ENCODE measurements around the gene IQCM.

The IQCM gene

GRCh38 chr4:149768477-149768876 is 47.2 kb downstream of the IQCM start:
- no peak for DNase-seq (ENCODE audit: low spot score)

DNA sequence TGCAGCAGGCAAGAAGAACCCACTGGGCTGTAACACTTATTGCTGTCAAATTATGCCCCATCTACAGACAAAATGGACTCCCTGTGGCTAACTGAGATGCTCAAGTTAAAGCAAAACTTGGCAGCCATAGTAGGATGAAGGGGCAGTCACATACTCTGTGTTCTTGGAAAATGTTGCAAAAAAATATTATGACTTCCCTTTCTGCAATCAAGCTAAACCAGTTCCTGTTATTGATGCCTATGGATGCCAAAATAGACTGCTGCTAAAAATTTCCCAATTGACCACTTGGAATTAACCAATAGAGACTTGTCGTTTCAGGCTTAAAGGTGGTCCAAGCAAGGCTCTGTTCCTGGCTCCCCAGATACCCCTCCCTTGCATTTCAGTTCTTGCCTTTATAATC is 49.5 kb downstream of the IQCM start:
- DNase-seq (ENCODE audit: low spot score): no peak

- DNase-seq (ENCODE audit: low spot score): peak; percentile 61
Measured at GRCh38 chr4:149765630-149766029, 50.0 kb downstream of the IQCM start.

DNA sequence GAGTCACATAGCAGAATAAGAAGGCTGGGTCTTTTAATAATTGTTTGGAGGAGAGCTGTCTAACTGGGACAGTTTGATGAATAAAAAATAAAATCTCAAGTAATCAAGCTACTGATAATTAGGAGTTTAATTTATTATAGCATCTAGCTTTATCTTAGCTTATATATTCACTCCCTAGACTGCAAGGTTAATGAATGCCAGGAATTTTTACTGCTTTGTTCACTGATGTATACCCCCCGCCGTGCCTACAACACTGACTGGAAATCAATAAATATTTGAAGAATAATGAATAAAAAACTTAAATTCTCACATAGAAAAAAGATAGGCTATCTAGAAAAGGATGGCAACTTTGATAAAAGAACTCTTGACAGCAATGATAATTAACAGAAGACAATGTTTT is 59.7 kb downstream of the IQCM start:
- DNase-seq (ENCODE audit: low spot score): no peak

DNA sequence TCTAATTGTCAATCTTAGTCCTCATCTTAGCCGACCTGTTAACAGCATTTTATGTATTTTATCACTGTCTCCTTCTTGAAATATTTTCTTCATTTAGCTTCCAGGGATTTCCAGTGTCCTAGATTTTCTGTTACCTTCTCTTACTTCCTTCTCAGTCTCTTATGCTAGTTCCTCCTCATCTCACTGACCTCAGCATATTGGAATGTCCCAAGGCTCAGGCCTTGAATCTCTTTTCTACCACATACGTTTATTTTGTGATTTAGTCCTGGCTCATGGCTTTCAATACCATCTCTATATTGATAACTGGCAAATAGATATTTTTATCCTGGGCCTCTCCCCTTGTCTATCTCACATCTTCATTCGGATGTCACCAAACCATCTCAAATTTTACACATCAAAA is 61.1 kb downstream of the IQCM start:
- peak; percentile 27 for DNase-seq (ENCODE audit: low spot score)

GRCh38 chr4:149752729-149753128 is 62.9 kb downstream of the IQCM start:
- no peak for DNase-seq (ENCODE audit: low spot score)

- no peak for DNase-seq (ENCODE audit: low spot score)
Measured at GRCh38 chr4:149751174-149751573, 64.5 kb downstream of the IQCM start.

DNA sequence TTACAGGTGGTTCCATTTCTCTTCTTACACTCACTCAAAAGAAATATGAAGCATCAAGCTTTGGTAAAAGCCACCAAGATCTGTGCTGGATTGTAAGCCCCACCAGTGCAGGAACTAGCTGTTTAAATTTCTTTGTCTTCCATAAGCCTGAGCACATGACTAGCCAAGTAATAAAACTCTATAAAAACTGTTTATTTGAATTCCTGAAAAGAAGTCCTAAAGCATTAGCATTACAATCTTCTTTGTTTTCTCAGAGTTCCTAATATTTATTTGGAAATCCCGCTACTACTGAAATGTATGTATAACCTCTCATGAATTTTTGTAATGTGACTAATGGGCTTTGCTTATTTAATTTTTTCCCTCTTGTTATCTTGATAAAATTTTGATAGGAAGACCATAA is 65.9 kb downstream of the IQCM start:
- no peak for DNase-seq (ENCODE audit: low spot score)

DNA sequence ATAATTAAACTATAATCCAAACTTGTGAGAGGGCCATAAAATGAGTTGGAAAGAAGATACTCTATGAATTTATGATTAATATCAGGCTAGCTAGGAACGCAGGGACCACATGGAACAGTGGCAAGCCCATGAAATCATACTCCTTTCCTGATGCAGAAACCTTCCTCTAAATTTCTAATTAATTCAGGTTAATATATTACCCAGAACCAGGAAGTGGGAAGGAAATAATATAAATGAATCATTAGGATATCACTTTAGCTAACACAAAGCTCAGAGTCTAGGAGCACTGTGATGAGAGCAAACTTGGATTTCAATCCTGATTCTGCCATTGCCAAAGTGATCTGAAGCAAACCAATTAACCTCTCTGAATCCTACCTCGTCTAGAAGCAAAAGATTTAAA is 68.0 kb downstream of the IQCM start:
- no peak for DNase-seq (ENCODE audit: low spot score)

DNA sequence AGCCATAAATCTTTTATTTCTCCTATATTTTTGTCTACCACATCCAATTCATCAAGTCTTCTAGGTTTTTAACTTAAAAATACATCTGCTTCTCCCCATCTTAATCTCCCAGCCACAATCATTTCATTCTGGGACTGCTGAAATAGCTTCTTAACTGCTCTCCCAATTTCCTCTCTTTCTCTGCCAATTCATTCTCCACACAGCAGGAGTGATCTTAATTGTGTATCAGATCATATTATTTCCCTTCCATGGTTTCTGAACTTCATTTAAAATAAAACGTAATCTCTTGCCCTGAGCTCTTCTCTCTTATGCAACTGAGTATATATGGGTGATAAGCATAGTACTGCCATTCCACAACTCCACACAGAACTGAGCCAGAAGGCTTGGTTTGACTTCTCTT is 69.4 kb downstream of the IQCM start:
- no peak for DNase-seq (ENCODE audit: low spot score)

GRCh38 chr4:149741186-149741831 is 74.3 kb downstream of the IQCM start:
- no peak for DNase-seq (ENCODE audit: low spot score)

DNA sequence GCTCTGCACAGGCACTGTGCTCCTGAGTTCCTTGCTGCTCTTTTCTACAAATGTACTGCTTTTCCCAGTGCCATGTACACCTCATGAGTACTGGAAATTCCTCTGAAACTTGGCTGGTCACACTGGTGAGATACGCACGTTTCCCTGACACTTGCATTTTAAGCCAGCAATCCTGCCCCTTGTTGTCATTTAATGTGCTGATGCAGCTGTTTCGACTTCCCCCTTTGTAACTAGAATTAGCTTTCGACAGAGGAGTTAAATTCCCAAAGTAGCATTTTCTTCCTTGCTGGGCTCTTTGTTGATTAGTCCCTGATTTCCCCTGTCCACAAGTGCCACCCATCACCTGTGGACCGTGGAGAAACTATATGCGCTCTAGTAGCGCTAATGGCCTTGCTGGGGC is 77.5 kb downstream of the IQCM start:
- no peak for DNase-seq (ENCODE audit: low spot score)

GRCh38 chr4:149735796-149736195 is 79.8 kb downstream of the IQCM start:
- no peak for DNase-seq (ENCODE audit: low spot score)

DNA sequence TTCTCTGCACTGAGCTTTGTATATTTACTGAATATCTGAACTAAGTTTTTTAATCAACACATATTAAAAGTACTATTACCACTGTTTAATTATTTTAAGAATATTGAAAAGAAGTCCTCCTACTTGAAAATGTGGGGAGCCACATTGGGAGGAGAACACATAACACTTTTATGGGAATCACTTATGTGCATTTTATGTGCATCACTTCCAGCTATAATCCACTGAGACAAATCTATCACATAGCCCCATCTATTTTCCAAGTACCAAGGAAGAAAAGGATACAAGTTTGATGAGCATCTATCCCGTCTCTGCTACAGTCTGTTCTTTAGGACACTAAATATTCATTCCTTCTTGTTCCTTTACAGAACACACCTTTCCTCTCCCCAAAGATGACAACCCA is 87.2 kb downstream of the IQCM start:
- DNase-seq (ENCODE audit: low spot score): no peak

DNA sequence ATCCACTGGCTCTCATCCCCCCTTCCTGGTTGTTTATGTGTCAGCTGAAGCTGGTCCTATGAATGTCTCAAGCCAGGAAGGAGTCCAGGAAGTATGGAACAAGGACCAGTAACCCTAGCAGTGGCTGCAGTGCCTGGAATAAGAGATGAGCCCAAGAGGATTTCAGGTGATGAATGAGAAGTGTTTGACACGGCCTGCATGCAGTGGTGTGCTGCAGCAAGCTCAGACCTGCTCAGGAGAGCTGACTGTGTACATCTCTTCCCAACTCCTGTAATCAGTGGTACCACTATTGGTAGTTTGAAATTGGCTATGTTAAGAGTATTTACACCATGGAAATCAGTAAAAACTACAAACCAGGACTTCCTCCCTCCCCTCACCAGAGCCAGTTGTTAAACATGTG is 88.0 kb downstream of the IQCM start:
- DNase-seq (ENCODE audit: low spot score): no peak

DNA sequence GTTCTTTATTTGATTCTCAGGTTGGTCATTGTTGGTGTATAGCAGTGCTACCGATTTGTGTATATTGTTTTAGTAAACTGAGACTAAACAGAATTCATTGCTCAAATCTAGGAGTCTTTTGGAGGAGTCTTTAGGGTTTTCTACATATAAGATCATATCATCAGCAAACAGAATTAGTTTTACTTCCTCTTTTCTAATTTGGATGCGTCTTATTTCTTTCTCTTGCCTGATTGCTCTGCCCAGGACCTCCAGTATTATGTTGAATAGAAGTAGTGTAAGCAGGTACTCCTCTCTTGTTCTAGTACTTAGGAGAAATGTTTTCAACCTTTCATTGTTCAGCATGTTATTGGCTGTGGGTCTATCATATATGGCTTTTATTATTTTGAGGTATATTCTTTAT is 92.6 kb downstream of the IQCM start:
- DNase-seq (ENCODE audit: low spot score): no peak

- DNase-seq (ENCODE audit: low spot score): no peak
Measured at GRCh38 chr4:149719806-149720205, 95.8 kb downstream of the IQCM start.

DNA sequence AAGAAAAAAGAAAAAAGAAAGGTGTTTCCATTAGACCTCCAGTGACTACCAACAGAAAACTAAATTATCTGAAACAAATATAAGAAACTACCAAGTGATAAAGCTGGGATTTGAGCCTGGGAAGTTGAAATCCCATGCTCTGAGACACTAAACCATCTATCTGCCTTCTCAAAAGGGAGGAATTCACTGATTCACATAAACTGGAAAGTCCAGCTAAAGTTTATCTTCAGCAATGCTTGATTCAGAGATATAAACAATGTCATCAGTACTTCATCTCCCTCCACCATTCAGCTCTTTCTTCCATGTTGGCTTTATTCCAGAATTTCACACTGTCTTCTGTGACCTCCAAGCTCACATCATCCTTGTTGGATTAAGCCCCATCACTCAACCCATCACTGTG is 96.3 kb downstream of the IQCM start:
- DNase-seq (ENCODE audit: low spot score): no peak

DNA sequence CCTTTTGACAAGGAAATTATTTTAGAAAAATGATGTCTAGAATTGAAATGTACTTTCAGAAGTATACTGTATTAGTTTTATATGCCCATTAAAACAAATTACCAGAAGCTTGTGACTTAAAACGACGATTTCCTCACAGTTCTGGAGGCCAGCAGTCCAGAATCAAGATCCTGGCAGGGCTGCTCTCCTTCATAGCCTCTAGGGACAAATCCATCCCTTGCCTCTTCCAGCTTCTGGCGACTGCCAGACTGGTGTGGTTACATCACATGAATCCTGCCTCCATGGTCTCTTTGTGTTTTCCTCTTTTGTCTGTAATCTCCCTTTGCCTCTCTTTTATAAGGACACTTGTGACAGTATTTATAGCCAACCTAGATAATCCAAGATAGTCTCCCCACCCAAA is 97.1 kb downstream of the IQCM start:
- no peak for DNase-seq (ENCODE audit: low spot score)

DNA sequence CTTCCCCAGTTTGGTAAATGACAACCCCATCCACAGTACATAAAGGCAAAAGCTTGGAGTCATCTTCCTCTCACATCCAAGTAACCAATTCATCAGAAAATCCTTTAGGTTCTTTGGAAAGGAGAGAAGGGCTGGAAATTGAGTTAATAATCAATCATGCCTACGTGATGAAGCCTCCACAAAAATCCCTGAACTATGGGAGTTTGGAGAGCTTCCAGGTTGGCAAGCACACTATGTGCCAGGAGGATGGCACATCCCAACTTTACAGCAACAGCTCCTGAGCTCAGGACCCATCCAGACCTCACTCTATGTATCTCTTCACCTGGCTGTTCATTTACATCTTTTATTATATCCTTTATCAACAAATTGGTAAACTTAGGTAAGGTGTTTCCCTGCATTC is 98.9 kb downstream of the IQCM start:
- DNase-seq (ENCODE audit: low spot score): no peak

DNA sequence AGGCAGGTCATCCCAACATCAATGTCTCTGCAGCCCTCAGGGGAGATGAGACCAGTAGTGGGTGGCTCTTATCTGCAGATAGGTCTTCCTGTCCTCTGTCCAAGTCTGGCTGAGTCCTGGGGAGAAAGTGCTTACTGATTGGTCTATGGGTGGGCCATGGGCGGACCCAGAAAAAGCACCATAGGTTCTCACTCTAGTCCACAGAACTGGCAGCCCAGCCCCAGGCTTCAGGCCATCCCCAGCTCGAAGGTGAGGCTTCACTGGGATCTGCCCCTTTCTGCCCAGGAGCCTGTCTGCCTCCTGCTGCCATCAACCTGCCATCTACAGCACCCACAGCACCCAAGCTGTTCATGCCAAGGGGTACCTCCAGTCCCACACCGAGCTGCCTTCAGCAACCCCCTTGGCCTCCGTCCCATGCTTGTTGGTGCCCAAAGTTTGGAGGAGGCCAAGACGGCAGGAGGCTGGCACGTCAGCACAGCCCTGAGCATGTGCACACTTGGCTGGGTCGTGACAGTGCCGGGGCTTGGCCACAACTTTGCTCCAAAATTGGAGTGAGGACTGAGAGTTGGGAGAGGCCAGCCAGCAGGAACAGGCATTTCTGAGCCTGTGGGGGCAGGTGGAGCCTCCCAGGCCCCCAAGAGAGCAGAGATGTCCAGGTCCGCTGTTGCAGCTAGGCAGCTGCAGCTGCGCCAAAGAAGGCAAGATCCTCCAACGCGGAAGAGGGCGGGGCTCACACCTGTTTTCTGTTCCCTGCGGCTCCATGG is 99.6 kb downstream of the IQCM start:
- DNase-seq (ENCODE audit: low spot score): no peak

- DNase-seq (ENCODE audit: low spot score): no peak
Measured at GRCh38 chr4:149713031-149713430, 102.6 kb downstream of the IQCM start.

DNA sequence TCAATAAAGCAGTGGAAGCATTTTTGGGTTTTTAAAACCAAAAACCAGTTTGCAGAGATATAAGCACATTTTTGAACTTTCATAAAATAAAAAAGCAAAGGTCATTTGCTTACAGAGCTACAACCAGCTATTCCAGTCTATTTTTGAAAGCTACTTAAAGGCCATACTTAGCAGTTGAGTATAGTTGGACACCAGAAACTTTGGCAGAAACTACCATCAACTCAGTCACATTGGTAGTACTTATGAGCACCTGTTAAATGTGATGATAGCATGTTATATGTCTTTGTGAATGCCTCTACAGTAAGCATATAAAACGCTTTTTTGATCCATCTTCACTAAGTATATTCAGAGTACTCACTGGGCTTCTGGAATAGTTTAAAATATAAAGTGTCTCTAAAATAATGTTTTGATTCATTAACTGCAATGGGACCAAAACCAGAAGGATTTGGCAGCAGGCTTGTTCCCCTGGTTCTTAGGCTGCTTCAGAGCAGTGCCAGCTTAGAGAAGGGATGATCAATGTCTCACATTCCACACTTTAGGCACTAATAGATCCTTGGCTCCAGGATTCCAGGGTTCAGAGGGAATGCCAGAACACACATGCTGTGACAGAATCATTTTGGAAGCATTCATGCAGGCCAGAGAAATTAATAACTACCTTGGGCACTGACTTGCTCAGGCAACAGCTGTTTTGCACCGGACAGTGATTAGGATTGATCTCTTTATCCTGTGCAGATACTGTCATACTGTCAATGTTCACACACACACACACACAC is 103.9 kb downstream of the IQCM start:
- DNase-seq (ENCODE audit: low spot score): no peak

Data from AG08395 (cell line).